Ascending aorta (tissue), 2 donors: ENCODE measurements around the gene MYNN. TPM values are rescaled to one million over a fixed set of nuclear protein-coding genes. Genes with fewer than 3 reads are reported as not detected.

ENCODE experiments used
- DNase-seq, 2 donors: peaks; one replicate each; pipeline ENCODE4 v3.0.0-alpha.2; 2019; ENCODE audit warnings: low spot score in 2 of 2
- H3K27ac ChIP-seq, 2 donors: fragments of 200-600 bp; sonication (generic); one replicate each; pipeline ENCODE4 v1.5.1; 2016 to 2017; ENCODE audit warnings: mild to moderate bottlenecking in 1 of 2
- H3K27me3 ChIP-seq: fragments of 200-600 bp; sonication (generic); one replicate; pipeline ENCODE4 v1.5.1; 2017
- H3K36me3 ChIP-seq, 2 donors: fragments of 200-600 bp; sonication (generic); one replicate each; pipeline ENCODE4 v1.5.1; 2016
- H3K4me1 ChIP-seq, 2 donors: fragments of 200-600 bp; sonication (generic); one replicate each; pipeline ENCODE4 v1.5.1; 2016 to 2017; ENCODE audit warnings: mild to moderate bottlenecking in 1 of 2
- H3K4me3 ChIP-seq, 2 donors: fragments of 200-600 bp; sonication (generic); one replicate each; pipeline ENCODE4 v1.5.1; 2016 to 2017; ENCODE audit warnings: mild to moderate bottlenecking in 1 of 2
- H3K9me3 ChIP-seq, 2 donors: fragments of 200-600 bp; sonication (generic); one replicate each; pipeline ENCODE4 v1.5.1; 2016
- CTCF ChIP-seq, 3 experiments: fragments of 200-600 bp in 2 of 3; fragments of 450-650 bp in 1 of 3; sonication (generic) in 2 of 3; IDR thresholded peaks; one replicate each; pipeline ENCODE4 v1.5.1; 2016 to 2019; ENCODE audit warnings: antibody characterized with exemption in 3 of 3, mild to moderate bottlenecking in 1 of 3, moderate library complexity in 1 of 3
- intact Hi-C: fragments of 100-400 bp; cut with DNase I; formaldehyde crosslinking; loops from one replicate; pipeline ENCODE4 v1.15.1; 2023
- total RNA-seq: library from RNA; depleted of rRNA; stranded (reverse); fragments of >200 nt; gene quantifications from one replicate; pipeline ENCODE4 v1.1.0, GENCODE V29; 2016

MYNN gene
- total RNA-seq, 1 donor from 2014 or later = 3.9 TPM

GRCh38 chr3:169781209-169781855, 8.1 kb downstream of the MYNN start:
- peaks cover 63 to 70% of the 10 kb centered on the region in 2 donors for H3K36me3 ChIP-seq
- no peak overlapping the region for H3K4me3 ChIP-seq
- DNase-seq = no peak
- no peaks in the 10 kb centered on the region for H3K4me1 ChIP-seq
- TF ChIP-seq CTCF (IDR thresholded peaks at IDR 0.05) = no peak
- intact Hi-C loops = no loop called here
- H3K27me3 ChIP-seq = no peaks in the 10 kb centered on the region
- no peak overlapping the region for H3K27ac ChIP-seq
- no peaks in the 10 kb centered on the region for H3K9me3 ChIP-seq

DNA sequence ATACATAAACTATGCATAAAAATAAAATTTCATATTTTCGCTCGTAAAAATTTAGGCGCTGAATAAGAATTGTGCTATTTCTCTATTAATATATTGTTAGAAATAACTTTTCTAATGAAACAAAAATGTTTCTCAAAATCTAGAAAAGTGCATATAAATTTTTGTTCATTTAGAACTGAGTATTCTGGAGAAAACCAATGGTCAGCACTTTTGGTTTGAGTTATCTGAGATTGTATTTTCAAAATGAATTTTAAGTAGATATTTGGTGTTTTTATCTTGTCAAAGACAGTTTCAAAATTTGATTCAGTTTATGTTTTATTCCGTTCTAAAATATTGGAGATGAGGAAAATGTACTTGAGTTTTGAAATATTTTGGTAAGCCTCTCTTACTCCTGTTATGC, 13.9 kb downstream of the MYNN start:
- DNase-seq = no peak
- Histone ChIP-seq H3K27me3 (no peaks in the 10 kb centered on the region), H3K4me1 (no peaks in the 10 kb centered on the region), H3K27ac (no peak overlapping the region), H3K9me3 (no peaks in the 10 kb centered on the region), H3K4me3 (no peak overlapping the region), H3K36me3 (peaks cover 32 to 69% of the 10 kb centered on the region in 2 donors)
- intact Hi-C loops = no loop called here
- no peak for TF ChIP-seq CTCF (IDR thresholded peaks at IDR 0.05)

- H3K27ac ChIP-seq = no peak overlapping the region
- no peaks in the 10 kb centered on the region for H3K4me1 ChIP-seq
- intact Hi-C loops = no loop called here
- no peaks in the 10 kb centered on the region for H3K27me3 ChIP-seq
- H3K4me3 ChIP-seq = no peak overlapping the region
- H3K36me3 ChIP-seq = peaks cover 33 to 69% of the 10 kb centered on the region in 2 donors
- TF ChIP-seq CTCF (IDR thresholded peaks at IDR 0.05) = no peak
- H3K9me3 ChIP-seq = no peaks in the 10 kb centered on the region
- no peak for DNase-seq
Observed at GRCh38 chr3:169787791-169788190, 14.6 kb downstream of the MYNN start.

- no peak for DNase-seq
- H3K9me3 ChIP-seq = no peaks in the 10 kb centered on the region
- H3K36me3 ChIP-seq = peaks cover 31 to 55% of the 10 kb centered on the region in 2 donors
- no peaks in the 10 kb centered on the region for H3K27me3 ChIP-seq
- no peaks in the 10 kb centered on the region for H3K4me1 ChIP-seq
- H3K27ac ChIP-seq = no peak overlapping the region
- intact Hi-C loops = no loop called here
- no peak for TF ChIP-seq CTCF (IDR thresholded peaks at IDR 0.05)
- H3K4me3 ChIP-seq = no peak overlapping the region
Observed at GRCh38 chr3:169790219-169790618, 17.0 kb downstream of the MYNN start.

- Histone ChIP-seq H3K4me3 (no peak overlapping the region), H3K9me3 (no peaks in the 10 kb centered on the region), H3K4me1 (no peaks in the 10 kb centered on the region), H3K27ac (no peak overlapping the region), H3K36me3 (peaks cover 24 to 49% of the 10 kb centered on the region in 2 donors), H3K27me3 (no peaks in the 10 kb centered on the region)
- DNase-seq = no peak
- intact Hi-C loops = no loop called here
- TF ChIP-seq CTCF (IDR thresholded peaks at IDR 0.05) = no peak
Observed at GRCh38 chr3:169790687-169791429, 17.7 kb downstream of the MYNN start.
